IPS-18a (cell line): Measurements from ENCODE around the gene MYT1.

Experiments used
- H3K27ac ChIP-seq: one replicate; pipeline ENCODE4 v1.5.1; 2013; ENCODE audit warnings: low read length
- H3K27me3 ChIP-seq: one replicate; pipeline ENCODE4 v1.6.1; 2013; ENCODE audit warnings: mild to moderate bottlenecking, low read length; ENCODE audit not compliant: control insufficient read depth, insufficient read depth
- H3K36me3 ChIP-seq: one replicate; pipeline ENCODE4 v1.6.1; 2013; ENCODE audit warnings: low read depth, low read length; ENCODE audit not compliant: control insufficient read depth
- H3K4me1 ChIP-seq: one replicate; pipeline ENCODE4 v1.6.1; 2013; ENCODE audit warnings: low read depth, low read length; ENCODE audit not compliant: control insufficient read depth
- H3K4me3 ChIP-seq: one replicate; pipeline ENCODE4 v1.5.1; 2013; ENCODE audit warnings: low read length
- H3K9ac ChIP-seq: one replicate; pipeline ENCODE4 v1.6.1; 2013; ENCODE audit warnings: mild to moderate bottlenecking, low read length, moderate library complexity
- H3K9me3 ChIP-seq: one replicate; pipeline ENCODE4 v1.6.1; 2013; ENCODE audit warnings: low read depth, low read length; ENCODE audit not compliant: control insufficient read depth

Gene MYT1

GRCh38 chr20:64151633-64152530 is 12.4 kb upstream of the MYT1 start:
- H3K4me3 ChIP-seq = no peak overlapping the region
- no peaks in the 10 kb centered on the region for H3K27me3 ChIP-seq
- no peak overlapping the region for H3K27ac ChIP-seq
- peaks cover 9% of the 10 kb centered on the region for H3K4me1 ChIP-seq
- no peaks in the 10 kb centered on the region for H3K9me3 ChIP-seq
- H3K36me3 ChIP-seq = no peaks in the 10 kb centered on the region
- no peak overlapping the region for H3K9ac ChIP-seq

DNA sequence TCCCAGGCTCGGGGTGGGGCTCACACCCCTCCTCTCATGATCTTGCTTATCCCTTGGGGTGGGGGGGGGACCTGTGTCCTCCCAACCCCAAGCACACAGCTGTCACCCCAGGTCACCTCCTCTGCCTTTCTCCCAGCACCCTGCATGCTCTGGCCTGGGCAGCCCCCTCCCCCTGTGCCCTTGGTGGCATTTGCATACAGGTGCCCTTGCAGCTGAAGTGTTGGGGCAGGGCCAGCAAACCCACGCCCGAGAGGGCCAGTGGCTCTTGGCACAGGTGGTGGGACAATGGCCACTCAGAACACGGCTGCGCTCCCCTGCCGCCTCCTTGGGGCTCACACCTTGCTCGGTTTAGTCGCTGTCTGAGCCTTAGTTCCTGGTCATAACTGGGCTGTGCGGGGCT is 11.3 kb upstream of the MYT1 start:
- Histone ChIP-seq H3K36me3 (no peaks in the 10 kb centered on the region), H3K4me1 (peaks cover 9% of the 10 kb centered on the region), H3K9ac (no peak overlapping the region), H3K27ac (no peak overlapping the region), H3K9me3 (no peaks in the 10 kb centered on the region), H3K27me3 (no peaks in the 10 kb centered on the region), H3K4me3 (no peak overlapping the region)

DNA sequence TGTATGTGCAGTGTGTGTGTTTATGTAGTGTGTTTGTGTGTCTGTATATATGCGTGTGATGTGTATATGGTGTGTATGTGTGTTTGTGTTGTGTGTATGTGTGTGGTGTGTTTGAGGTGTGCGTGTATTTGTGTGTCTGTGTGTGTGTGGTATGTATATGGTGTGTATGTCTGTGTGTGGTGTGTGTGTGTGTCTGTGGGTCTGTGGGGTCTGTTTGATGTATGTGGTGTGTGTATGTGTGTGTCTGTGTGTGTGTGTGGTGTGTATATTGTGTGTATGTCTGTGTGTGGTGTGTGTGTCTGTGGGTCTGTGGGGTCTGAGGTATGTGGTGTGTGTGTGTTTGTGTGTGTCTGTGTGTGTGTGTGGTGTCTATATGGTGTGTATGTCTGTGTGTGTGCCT is 10.8 kb upstream of the MYT1 start:
- H3K9ac ChIP-seq = no peak overlapping the region
- no peak overlapping the region for H3K4me3 ChIP-seq
- H3K4me1 ChIP-seq = peaks cover 9% of the 10 kb centered on the region
- no peaks in the 10 kb centered on the region for H3K27me3 ChIP-seq
- no peak overlapping the region for H3K27ac ChIP-seq
- H3K36me3 ChIP-seq = no peaks in the 10 kb centered on the region
- no peaks in the 10 kb centered on the region for H3K9me3 ChIP-seq

- Histone ChIP-seq H3K9ac (no peak overlapping the region), H3K4me1 (peaks cover 9% of the 10 kb centered on the region), H3K27ac (no peak overlapping the region), H3K4me3 (no peak overlapping the region), H3K9me3 (no peaks in the 10 kb centered on the region), H3K36me3 (no peaks in the 10 kb centered on the region), H3K27me3 (no peaks in the 10 kb centered on the region)
Observed at GRCh38 chr20:64153861-64154589, 10.2 kb upstream of the MYT1 start.

GRCh38 chr20:64154590-64155257 is 9.5 kb upstream of the MYT1 start:
- H3K9me3 ChIP-seq = no peaks in the 10 kb centered on the region
- H3K27ac ChIP-seq = no peak overlapping the region
- H3K27me3 ChIP-seq = peaks cover 7% of the 10 kb centered on the region
- no peaks in the 10 kb centered on the region for H3K36me3 ChIP-seq
- H3K4me3 ChIP-seq = no peak overlapping the region
- H3K4me1 ChIP-seq = peaks cover 14% of the 10 kb centered on the region
- no peak overlapping the region for H3K9ac ChIP-seq

GRCh38 chr20:64155258-64156135 is 8.8 kb upstream of the MYT1 start:
- H3K4me3 ChIP-seq = no peak overlapping the region
- no peak overlapping the region for H3K9ac ChIP-seq
- H3K4me1 ChIP-seq = peaks cover 22% of the 10 kb centered on the region
- no peaks in the 10 kb centered on the region for H3K36me3 ChIP-seq
- H3K9me3 ChIP-seq = no peaks in the 10 kb centered on the region
- H3K27me3 ChIP-seq = peaks cover 15% of the 10 kb centered on the region
- H3K27ac ChIP-seq = no peak overlapping the region

- Histone ChIP-seq H3K9me3 (no peaks in the 10 kb centered on the region), H3K4me3 (no peak overlapping the region), H3K27me3 (peaks cover 23% of the 10 kb centered on the region), H3K9ac (no peak overlapping the region), H3K36me3 (no peaks in the 10 kb centered on the region), H3K4me1 (peaks cover 28% of the 10 kb centered on the region), H3K27ac (no peak overlapping the region)
Observed at GRCh38 chr20:64156136-64156885, 7.9 kb upstream of the MYT1 start.

- Histone ChIP-seq H3K9ac (no peak overlapping the region), H3K9me3 (no peaks in the 10 kb centered on the region), H3K27me3 (peaks cover 31% of the 10 kb centered on the region), H3K4me1 (peaks cover 27% of the 10 kb centered on the region), H3K36me3 (no peaks in the 10 kb centered on the region), H3K27ac (no peak overlapping the region), H3K4me3 (no peak overlapping the region)
Observed at GRCh38 chr20:64156886-64157875, 7.1 kb upstream of the MYT1 start.

DNA sequence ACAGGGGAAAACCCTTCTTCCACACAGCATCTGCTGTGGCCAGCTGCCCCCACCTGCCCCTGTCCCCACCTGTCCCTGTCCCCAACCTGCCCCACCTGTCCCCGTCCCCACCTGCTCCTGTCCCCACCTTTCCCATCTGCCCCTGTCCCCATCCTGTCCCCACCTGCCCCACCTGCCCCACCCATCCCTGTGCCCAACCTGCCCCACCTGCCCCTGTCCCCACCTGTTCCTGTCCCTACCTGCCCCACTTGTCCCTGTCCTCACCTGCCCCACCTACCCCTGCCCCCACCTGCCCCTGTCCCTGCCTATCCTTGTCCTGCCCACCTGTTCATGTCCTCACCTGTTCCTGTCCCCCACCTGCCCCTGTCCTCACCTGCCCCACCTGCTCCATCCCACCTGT is 6.4 kb upstream of the MYT1 start:
- no peak overlapping the region for H3K4me3 ChIP-seq
- peaks cover 34% of the 10 kb centered on the region for H3K4me1 ChIP-seq
- no peak overlapping the region for H3K27ac ChIP-seq
- H3K36me3 ChIP-seq = no peaks in the 10 kb centered on the region
- no peak overlapping the region for H3K9ac ChIP-seq
- H3K27me3 ChIP-seq = peaks cover 38% of the 10 kb centered on the region
- H3K9me3 ChIP-seq = no peaks in the 10 kb centered on the region
